ENCODE data around the gene DXO. TPM values are rescaled to one million over a fixed set of nuclear protein-coding genes. Genes with fewer than 3 reads are reported as not detected.

DXO gene
- total and polyA plus RNA-seq, 2 of the 13 experiments (the other 11 are each of a cell fraction or from before 2014, with no cell fraction given), result 18.6 to 26.2 TPM

- 0 out of 2 replicates have a peak, but pooled peaks have one; percentile 0 for TF ChIP-seq MEIS1 (CRISPR knock-in tag; IDR thresholded peaks at IDR 0.05; ENCODE audit: borderline replicate concordance)
- no peak for TF ChIP-seq ATF7 (IDR thresholded peaks at IDR 0.05)
- 0 out of 2 replicates have a peak, but pooled peaks have one; percentile 16 for TF ChIP-seq ATF7 (CRISPR knock-in tag; IDR thresholded peaks at IDR 0.05)
- TF ChIP-seq PTBP1 (IDR thresholded peaks at IDR 0.05; ENCODE audit: low read depth, low read length, poor library complexity, severe bottlenecking), result no peak
- no peak for TF ChIP-seq GTF3A (CRISPR knock-in tag; conservative IDR thresholded peaks at IDR 0.05)
- TF ChIP-seq SMARCE1 (IDR thresholded peaks at IDR 0.05; ENCODE audit: borderline replicate concordance), result no peak
- TF ChIP-seq PAX8 (CRISPR knock-in tag; IDR thresholded peaks at IDR 0.05; ENCODE audit: borderline replicate concordance), result 0 out of 2 replicates have a peak, but pooled peaks have one; percentile 54
- TF ChIP-seq U2AF1 (optimal IDR thresholded peaks at IDR 0.05; ENCODE audit: low read depth, low read length), result no peak
- TF ChIP-seq REST (IDR thresholded peaks at IDR 0.05; ENCODE audit: borderline replicate concordance in 1 of 2, low read depth in 1 of 2, low read length in 2 of 2), result peak in 1 of 2 experiments; percentile 76; a peak in 3 of 4 replicates
- TF ChIP-seq FOXC1 (CRISPR knock-in tag; IDR thresholded peaks at IDR 0.05; ENCODE audit: borderline replicate concordance), result 0 out of 2 replicates have a peak, but pooled peaks have one; percentile 46
Observed at GRCh38 chr6:31928672-31928939, 43.3 kb downstream of the DXO start (continued).

All from HepG2 (cell line).